Spleen (tissue), 11 donors: ENCODE results near the gene ZNF829. TPM values are rescaled to one million over a fixed set of nuclear protein-coding genes. Genes with fewer than 3 reads are reported as not detected.

Source experiments
- DNase-seq: peaks from one replicate; pipeline ENCODE4 v3.0.0-alpha.2; 2020
- H3K27ac ChIP-seq, 8 donors: fragments of 200-600 bp; sonication (generic) in 7 of 8; 1 replicate in 4 of 8; 2 replicates in 4 of 8; pipeline versions ENCODE4 v1.5.0 to v1.8.0; 2016 to 2021; ENCODE audit warnings: inconsistent platforms in 4 of 8, mild to moderate bottlenecking in 4 of 8, moderate library complexity in 1 of 8
- H3K27me3 ChIP-seq, 7 donors: fragments of 200-600 bp; sonication (generic) in 6 of 7; replicated peaks in 1 of 7; 1 replicate in 4 of 7; 2 replicates in 3 of 7; pipeline versions ENCODE4 v1.5.0 to v1.8.0; 2016 to 2021; ENCODE audit warnings: inconsistent platforms in 3 of 7, mild to moderate bottlenecking in 1 of 7
- H3K36me3 ChIP-seq, 6 donors: fragments of 200-600 bp; sonication (generic) in 5 of 6; 1 replicate in 4 of 6; 2 replicates in 2 of 6; pipeline versions ENCODE4 v1.5.0 to v1.8.0; 2016 to 2021; ENCODE audit warnings: inconsistent platforms in 2 of 6
- H3K4me1 ChIP-seq, 6 donors: fragments of 200-600 bp; sonication (generic) in 5 of 6; 1 replicate in 3 of 6; 2 replicates in 3 of 6; pipeline versions ENCODE4 v1.5.0 to v1.8.0; 2016 to 2021; ENCODE audit warnings: inconsistent platforms in 3 of 6
- H3K4me3 ChIP-seq, 8 donors: fragments of 200-600 bp; sonication (generic) in 7 of 8; 1 replicate in 4 of 8; 2 replicates in 4 of 8; pipeline versions ENCODE4 v1.5.0 to v1.8.0; 2016 to 2021; ENCODE audit warnings: inconsistent platforms in 4 of 8, mild to moderate bottlenecking in 4 of 8, moderate library complexity in 2 of 8
- H3K9me3 ChIP-seq, 8 donors: fragments of 200-600 bp; sonication (generic) in 7 of 8; 1 replicate in 4 of 8; 2 replicates in 4 of 8; pipeline versions ENCODE4 v1.5.0 to v1.8.0; 2016 to 2021; ENCODE audit warnings: inconsistent platforms in 4 of 8
- POLR2A ChIP-seq, 3 donors: fragments of 450-650 bp; IDR thresholded peaks; one replicate each; pipeline ENCODE4 v1.5.1; 2017; ENCODE audit warnings: antibody characterized with exemption in 3 of 3, mild to moderate bottlenecking in 1 of 3
- POLR2AphosphoS5 ChIP-seq, 3 donors: sonication (generic); formaldehyde crosslinking; IDR thresholded peaks; one replicate each; pipeline ENCODE4 v1.5.1; 2017; ENCODE audit warnings: antibody characterized with exemption in 3 of 3
- WGBS, 5 donors: extraction: QIAGEN DNeasy Blood & Tissue Kit in 3 of 5; methylation state at CpG; one replicate each; pipeline versions ENCODE4 v1.1.5 to v1.1.7; 2013 to 2018; 5-methylcytosine and 5-hydroxymethylcytosine counted together
- intact Hi-C: fragments of 100-400 bp; cut with DNase I; formaldehyde crosslinking; loops from one replicate; pipeline ENCODE4 v1.15.0; 2023; ENCODE audit warnings: low total_unique reads
- polyA plus RNA-seq, 3 donors: library from polyadenylated mRNA; stranded (reverse); fragments of 200-250 nt; gene quantifications; one replicate each; pipeline ENCODE4 v1.2.1, GENCODE V29; 2013
- total RNA-seq, 7 donors: library from RNA; depleted of rRNA in 3 of 7; stranded (reverse); fragments of >200 nt in 3 of 7; fragmentation: NEBNext Ultra II Directional in 4 of 7; extraction: Animal tissue kit (Norgen Biotek cat#: 25700) in 4 of 7; gene quantifications; one replicate each; pipeline versions ENCODE4 v1.1.0 to v1.2.1, GENCODE V29; 2016 to 2021
- TF ChIP-seq, protein P1 (sequence below), 11 experiments: fragments of 200-600 bp in 7 of 11; fragments of 450-650 bp in 4 of 11; sonication (generic) in 4 of 11; IDR thresholded peaks in 8 of 11; conservative IDR thresholded peaks in 3 of 11; 1 replicate in 7 of 11; 2 replicates in 4 of 11; pipeline versions ENCODE4 v1.4.0 to v1.8.0; 2016 to 2021; ENCODE audit warnings: antibody characterized with exemption in 11 of 11, inconsistent platforms in 4 of 11, mild to moderate bottlenecking in 1 of 11
- donor health status: healthy with polysubstance abuse.
- donor health status: DM: no; HTN: no; CAD: no; lungs with moderate emphysema.
- donor health status: DM: no; HTN: no; CAD: no.
- donor health status: Bipolar disorder and iron deficiency.
- donor health status: healthy.
- donor health status: DM: no; HTN: no; CAD: no.
- donor health status: DM: yes; HTN: yes; CAD: no.

Gene ZNF829
- total and polyA plus RNA-seq, 10 donors: 0.85 to 4.7 (median 3.8) TPM

DNA sequence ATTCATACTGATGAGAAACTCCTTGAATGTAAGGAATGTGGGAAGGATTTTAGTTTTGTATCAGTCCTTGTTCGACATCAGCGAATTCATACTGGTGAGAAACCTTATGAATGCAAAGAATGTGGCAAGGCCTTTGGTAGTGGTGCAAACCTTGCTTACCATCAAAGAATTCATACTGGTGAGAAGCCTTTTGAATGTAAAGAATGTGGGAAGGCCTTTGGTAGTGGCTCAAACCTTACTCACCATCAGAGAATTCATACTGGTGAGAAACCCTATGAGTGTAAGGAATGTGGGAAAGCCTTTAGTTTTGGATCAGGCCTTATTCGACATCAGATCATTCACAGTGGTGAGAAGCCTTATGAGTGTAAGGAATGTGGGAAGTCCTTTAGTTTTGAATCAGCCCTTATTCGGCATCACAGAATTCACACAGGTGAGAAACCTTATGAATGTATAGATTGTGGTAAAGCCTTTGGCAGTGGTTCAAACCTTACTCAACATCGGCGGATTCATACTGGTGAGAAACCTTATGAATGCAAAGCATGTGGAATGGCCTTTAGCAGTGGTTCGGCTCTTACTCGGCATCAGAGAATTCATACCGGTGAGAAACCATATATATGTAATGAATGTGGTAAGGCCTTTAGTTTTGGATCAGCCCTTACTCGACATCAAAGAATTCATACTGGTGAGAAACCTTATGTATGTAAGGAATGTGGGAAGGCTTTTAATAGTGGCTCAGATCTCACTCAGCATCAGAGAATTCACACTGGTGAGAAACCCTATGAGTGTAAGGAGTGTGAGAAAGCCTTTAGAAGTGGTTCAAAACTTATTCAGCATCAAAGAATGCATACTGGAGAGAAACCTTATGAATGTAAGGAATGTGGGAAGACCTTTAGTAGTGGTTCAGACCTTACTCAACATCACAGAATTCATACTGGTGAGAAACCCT lies 38.8 kb downstream of the ZNF829 start:
- DNase-seq: no peak
- peaks cover 78 to 100% (median 100%) of the 10 kb centered on the region in 8 donors for H3K9me3 ChIP-seq
- intact Hi-C loops: no loop called here
- TF ChIP-seq, protein P1, sequence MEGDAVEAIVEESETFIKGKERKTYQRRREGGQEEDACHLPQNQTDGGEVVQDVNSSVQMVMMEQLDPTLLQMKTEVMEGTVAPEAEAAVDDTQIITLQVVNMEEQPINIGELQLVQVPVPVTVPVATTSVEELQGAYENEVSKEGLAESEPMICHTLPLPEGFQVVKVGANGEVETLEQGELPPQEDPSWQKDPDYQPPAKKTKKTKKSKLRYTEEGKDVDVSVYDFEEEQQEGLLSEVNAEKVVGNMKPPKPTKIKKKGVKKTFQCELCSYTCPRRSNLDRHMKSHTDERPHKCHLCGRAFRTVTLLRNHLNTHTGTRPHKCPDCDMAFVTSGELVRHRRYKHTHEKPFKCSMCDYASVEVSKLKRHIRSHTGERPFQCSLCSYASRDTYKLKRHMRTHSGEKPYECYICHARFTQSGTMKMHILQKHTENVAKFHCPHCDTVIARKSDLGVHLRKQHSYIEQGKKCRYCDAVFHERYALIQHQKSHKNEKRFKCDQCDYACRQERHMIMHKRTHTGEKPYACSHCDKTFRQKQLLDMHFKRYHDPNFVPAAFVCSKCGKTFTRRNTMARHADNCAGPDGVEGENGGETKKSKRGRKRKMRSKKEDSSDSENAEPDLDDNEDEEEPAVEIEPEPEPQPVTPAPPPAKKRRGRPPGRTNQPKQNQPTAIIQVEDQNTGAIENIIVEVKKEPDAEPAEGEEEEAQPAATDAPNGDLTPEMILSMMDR (IDR thresholded peaks at IDR 0.05 in 8 of 11, conservative IDR thresholded peaks at IDR 0.05 in 3 of 11): no peak
- TF ChIP-seq POLR2AphosphoS5 (IDR thresholded peaks at IDR 0.05): no peak
- no peak for TF ChIP-seq POLR2A (IDR thresholded peaks at IDR 0.05)
- no peaks in the 10 kb centered on the region for H3K4me1 ChIP-seq
- peaks cover 24 to 84% (median 77%) of the 10 kb centered on the region in 6 donors for H3K36me3 ChIP-seq
- no peak overlapping the region for H3K27ac ChIP-seq
- H3K27me3 ChIP-seq: no peaks in the 10 kb centered on the region
- WGBS, 5 donors: 94 to 99% (median 97%) methylated on average over 10 of the region's 10 CpGs
- peak overlapping the region in 1 of 8 donors; percentile 31 for H3K4me3 ChIP-seq

DNA sequence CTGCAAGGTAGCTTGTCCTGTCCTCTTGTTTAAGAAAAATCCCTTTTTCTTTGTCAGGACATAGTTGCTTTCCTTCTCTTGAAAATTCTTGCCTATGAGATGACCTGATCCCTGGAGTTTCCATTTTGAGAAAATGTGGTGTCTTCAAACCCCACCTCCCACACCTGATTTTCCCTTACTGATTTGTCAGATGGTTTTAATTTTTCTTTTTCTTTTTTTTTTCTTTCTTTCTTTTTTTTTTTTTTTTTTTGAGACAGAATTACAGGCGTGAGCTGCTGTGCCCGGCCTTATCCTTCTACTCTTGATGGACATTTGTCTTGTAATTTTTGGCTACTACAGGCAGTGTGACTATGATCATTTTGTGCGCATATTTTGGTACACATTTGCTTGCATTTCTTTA lies 64.2 kb downstream of the ZNF829 start:
- DNase-seq: no peak
- peaks cover under 1 to 57% (median 50%) of the 10 kb centered on the region in 8 donors for H3K9me3 ChIP-seq
- no peaks in the 10 kb centered on the region for H3K27me3 ChIP-seq
- 93 to 99% (median 98%) methylated on average over 3 of the region's 3 CpGs for WGBS, 5 donors
- peaks cover 10 to 39% (median 28%) of the 10 kb centered on the region in 6 donors for H3K4me1 ChIP-seq
- no peak overlapping the region for H3K27ac ChIP-seq
- intact Hi-C loops: loop anchor here (10.0 kb wide), 1 partner anchor 63 kb away; the partner anchor contains the start of genes ZNF568 and ZNF829
- peak overlapping the region in 5 of 8 donors; percentile 79 to 99 (median 93) for H3K4me3 ChIP-seq
- TF ChIP-seq POLR2A (IDR thresholded peaks at IDR 0.05): no peak
- TF ChIP-seq, protein P1 (IDR thresholded peaks at IDR 0.05 in 8 of 11, conservative IDR thresholded peaks at IDR 0.05 in 3 of 11): no peak
- TF ChIP-seq POLR2AphosphoS5 (IDR thresholded peaks at IDR 0.05): no peak
- H3K36me3 ChIP-seq: peaks cover 0 to 50% (median 33%) of the 10 kb centered on the region in 6 donors

DNA sequence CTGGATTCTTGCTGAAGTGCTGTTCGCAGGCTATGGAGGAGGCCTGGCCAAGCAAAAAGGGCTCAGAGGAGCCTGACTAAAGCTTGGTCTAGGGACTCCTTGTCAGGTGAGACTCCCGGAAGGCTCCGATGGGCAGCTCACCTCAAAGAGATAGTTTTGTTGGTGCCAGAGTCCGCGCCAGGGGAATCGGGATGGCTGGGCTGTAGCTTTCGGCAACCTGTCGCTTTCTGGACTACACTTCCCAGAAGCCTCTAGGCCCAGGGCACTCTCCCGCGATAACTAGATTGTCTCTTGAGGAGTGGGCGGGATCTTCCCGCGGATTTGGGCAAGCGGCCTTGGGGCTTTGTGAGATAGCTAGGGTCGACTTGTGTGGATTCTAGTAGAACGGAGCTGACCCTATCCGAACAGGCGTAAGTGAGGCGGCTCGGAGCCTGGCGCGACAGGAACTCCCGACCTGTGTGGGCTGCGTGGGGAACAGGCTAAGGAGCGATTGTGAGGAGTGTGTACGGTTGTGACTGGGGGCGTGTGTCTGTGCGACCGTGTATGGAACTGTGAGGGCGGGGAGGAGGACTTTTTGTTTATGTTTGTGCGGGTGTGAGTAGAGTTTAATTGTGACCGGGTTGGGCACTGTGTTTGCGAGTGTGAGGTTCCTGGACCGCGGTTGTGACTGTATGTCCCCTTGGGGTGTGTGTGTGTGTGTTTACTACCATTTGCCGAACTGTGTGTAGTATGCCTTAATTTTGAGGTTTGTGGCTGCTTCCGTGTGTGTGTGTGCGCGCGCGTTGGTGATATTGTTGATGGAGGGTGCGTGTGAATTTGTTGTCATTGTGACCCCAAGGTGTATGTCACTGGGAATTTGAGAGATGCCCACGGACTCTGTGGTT lies 65.3 kb downstream of the ZNF829 start, which contains the start of gene ZNF345:
ZNF345 (plus strand) TSS at position 318 of the 884 bp plus-strand sequence. CDS start 25,955 bp downstream, outside the sequence.
- H3K27ac ChIP-seq: peak within 1 kb of the TSS; percentile 84 to 94 (median 88)
- H3K4me3 ChIP-seq: peak within 1 kb of the TSS; percentile 57 to 99 (median 90)
- peaks cover 10 to 39% (median 28%) of the 10 kb centered on the region in 6 donors for H3K4me1 ChIP-seq
- intact Hi-C loops: loop anchor here (10.0 kb wide), 1 partner anchor 64 kb away; the partner anchor contains the start of genes ZNF568 and ZNF829
- peaks cover 0 to 50% (median 24%) of the 10 kb centered on the region in 6 donors for H3K36me3 ChIP-seq
- H3K9me3 ChIP-seq: peaks cover 0 to 57% (median 47%) of the 10 kb centered on the region in 8 donors
- 0 to 1% (median 0%) methylated on average over 38 to 43 of the region's 43 CpGs for WGBS, 5 donors
- TF ChIP-seq POLR2AphosphoS5 (IDR thresholded peaks at IDR 0.05): peak; percentile 80 to 90 (median 88)
- TF ChIP-seq, protein P1 (IDR thresholded peaks at IDR 0.05 in 8 of 11, conservative IDR thresholded peaks at IDR 0.05 in 3 of 11): no peak
- TF ChIP-seq POLR2A (IDR thresholded peaks at IDR 0.05): peak in 1 of 3 donors; percentile 56
- H3K27me3 ChIP-seq: no peaks in the 10 kb centered on the region
- peak; percentile 94 for DNase-seq
